H1 (cell line): ENCODE data around the gene AAK1. TPM values are rescaled to one million over a fixed set of nuclear protein-coding genes. Genes with fewer than 3 reads are reported as not detected.

Experiments used
- EZH2 ChIP-seq: fragments of 200-600 bp; sonication (generic); IDR thresholded peaks from 2 replicates; pipeline ENCODE4 v1.7.1; 2012; ENCODE audit warnings: low read depth, mild to moderate bottlenecking, moderate library complexity, low read length, inconsistent platforms; ENCODE audit not compliant: severe bottlenecking
- FOSL1 ChIP-seq: IDR thresholded peaks from 2 replicates; pipeline ENCODE4 v1.6.1; 2011; ENCODE audit warnings: mild to moderate bottlenecking, low read depth, low read length, moderate library complexity; ENCODE audit not compliant: insufficient read depth
- POLR2A ChIP-seq, 2 experiments: IDR thresholded peaks; 1 replicate in 1 of 2; 2 replicates in 1 of 2; pipeline ENCODE4 v1.6.1; 2011; ENCODE audit warnings: low read depth in 2 of 2, low read length in 2 of 2, mild to moderate bottlenecking in 2 of 2; ENCODE audit errors: control extremely low read depth in 1 of 2
- POLR2AphosphoS5 ChIP-seq: IDR thresholded peaks from 2 replicates; pipeline ENCODE4 v1.6.1; 2011; ENCODE audit warnings: low read depth, low read length
- RNF2 ChIP-seq: fragments of 200-900, 300-1000 bp; sonication (generic); IDR thresholded peaks from 2 replicates; pipeline ENCODE4 v1.7.1; 2016; ENCODE audit warnings: borderline replicate concordance, low read depth, mild to moderate bottlenecking, antibody characterized with exemption, low read length; ENCODE audit not compliant: poor library complexity, severe bottlenecking; ENCODE audit errors: missing control alignments
- SIX5 ChIP-seq: IDR thresholded peaks from 2 replicates; pipeline ENCODE4 v1.6.1; 2011; ENCODE audit warnings: mild to moderate bottlenecking, low read depth, low read length
- ZNF274 ChIP-seq: IDR thresholded peaks from 2 replicates; pipeline ENCODE4 v1.7.0; 2012; ENCODE audit warnings: low read length, borderline replicate concordance; ENCODE audit errors: extremely low read depth
- polyA plus RNA-seq, 7 experiments: library from polyadenylated mRNA; depleted of rRNA in 3 of 7; stranded (reverse) in 5 of 7; unstranded in 2 of 7; fragments of >200 nt in 5 of 7; fragments of 200-250 nt in 2 of 7; gene quantifications; 1 replicate in 5 of 7; 2 replicates in 1 of 7; 4 replicates in 1 of 7; pipeline versions ENCODE4 v1.2.1 to v1.2.3, GENCODE V29; 2011 to 2013; ENCODE audit warnings: missing spikeins in 2 of 7, mixed read lengths in 2 of 7
- total RNA-seq: library from RNA; stranded (reverse); fragmentation: NEBNext Ultra II Directional; extraction: Animal tissue kit (Norgen Biotek cat#: 25700); gene quantifications from 2 replicates; pipeline ENCODE4 v1.2.1, GENCODE V29; 2021
- TF ChIP-seq, protein P1 (sequence below): fragments of 300-600 bp; sonication (generic); IDR thresholded peaks from 2 replicates; pipeline ENCODE4 v1.7.1; 2012; ENCODE audit warnings: low read length, moderate library complexity, mild to moderate bottlenecking, inconsistent platforms; ENCODE audit not compliant: insufficient replicate concordance
- TF ChIP-seq, protein P2 (sequence below): IDR thresholded peaks from 2 replicates; pipeline ENCODE4 v1.6.1; 2012; ENCODE audit warnings: inconsistent platforms
- TF ChIP-seq, protein P3 (sequence below): IDR thresholded peaks from 2 replicates; pipeline ENCODE4 v1.6.1; 2011; ENCODE audit warnings: low read depth, mild to moderate bottlenecking, low read length; ENCODE audit not compliant: insufficient read depth

The AAK1 gene
- total and polyA plus RNA-seq, 2 of the 8 experiments (the other 6 are each of a cell fraction or from before 2014, with no cell fraction given), result 10.0 to 40.5 TPM

DNA sequence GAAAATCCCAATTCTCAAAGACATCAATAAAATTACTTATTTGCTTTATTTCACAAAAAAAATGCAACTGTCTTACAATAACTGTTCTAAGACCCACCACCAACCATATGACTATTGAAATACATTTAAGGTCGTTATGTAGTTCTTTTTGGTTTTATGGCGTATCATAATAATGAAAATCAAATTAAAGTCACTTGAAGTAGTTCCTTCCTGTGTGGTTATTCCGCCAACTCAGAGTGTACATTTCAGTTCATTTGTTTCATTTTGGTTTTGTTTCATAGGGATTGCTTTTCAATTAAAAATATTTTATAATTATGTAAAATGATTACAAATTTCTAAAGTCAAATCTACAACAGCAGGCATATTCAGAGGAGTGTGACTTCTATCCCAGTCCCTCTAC, 45.9 kb upstream of the AAK1 start (continued):
- TF ChIP-seq, protein P1, sequence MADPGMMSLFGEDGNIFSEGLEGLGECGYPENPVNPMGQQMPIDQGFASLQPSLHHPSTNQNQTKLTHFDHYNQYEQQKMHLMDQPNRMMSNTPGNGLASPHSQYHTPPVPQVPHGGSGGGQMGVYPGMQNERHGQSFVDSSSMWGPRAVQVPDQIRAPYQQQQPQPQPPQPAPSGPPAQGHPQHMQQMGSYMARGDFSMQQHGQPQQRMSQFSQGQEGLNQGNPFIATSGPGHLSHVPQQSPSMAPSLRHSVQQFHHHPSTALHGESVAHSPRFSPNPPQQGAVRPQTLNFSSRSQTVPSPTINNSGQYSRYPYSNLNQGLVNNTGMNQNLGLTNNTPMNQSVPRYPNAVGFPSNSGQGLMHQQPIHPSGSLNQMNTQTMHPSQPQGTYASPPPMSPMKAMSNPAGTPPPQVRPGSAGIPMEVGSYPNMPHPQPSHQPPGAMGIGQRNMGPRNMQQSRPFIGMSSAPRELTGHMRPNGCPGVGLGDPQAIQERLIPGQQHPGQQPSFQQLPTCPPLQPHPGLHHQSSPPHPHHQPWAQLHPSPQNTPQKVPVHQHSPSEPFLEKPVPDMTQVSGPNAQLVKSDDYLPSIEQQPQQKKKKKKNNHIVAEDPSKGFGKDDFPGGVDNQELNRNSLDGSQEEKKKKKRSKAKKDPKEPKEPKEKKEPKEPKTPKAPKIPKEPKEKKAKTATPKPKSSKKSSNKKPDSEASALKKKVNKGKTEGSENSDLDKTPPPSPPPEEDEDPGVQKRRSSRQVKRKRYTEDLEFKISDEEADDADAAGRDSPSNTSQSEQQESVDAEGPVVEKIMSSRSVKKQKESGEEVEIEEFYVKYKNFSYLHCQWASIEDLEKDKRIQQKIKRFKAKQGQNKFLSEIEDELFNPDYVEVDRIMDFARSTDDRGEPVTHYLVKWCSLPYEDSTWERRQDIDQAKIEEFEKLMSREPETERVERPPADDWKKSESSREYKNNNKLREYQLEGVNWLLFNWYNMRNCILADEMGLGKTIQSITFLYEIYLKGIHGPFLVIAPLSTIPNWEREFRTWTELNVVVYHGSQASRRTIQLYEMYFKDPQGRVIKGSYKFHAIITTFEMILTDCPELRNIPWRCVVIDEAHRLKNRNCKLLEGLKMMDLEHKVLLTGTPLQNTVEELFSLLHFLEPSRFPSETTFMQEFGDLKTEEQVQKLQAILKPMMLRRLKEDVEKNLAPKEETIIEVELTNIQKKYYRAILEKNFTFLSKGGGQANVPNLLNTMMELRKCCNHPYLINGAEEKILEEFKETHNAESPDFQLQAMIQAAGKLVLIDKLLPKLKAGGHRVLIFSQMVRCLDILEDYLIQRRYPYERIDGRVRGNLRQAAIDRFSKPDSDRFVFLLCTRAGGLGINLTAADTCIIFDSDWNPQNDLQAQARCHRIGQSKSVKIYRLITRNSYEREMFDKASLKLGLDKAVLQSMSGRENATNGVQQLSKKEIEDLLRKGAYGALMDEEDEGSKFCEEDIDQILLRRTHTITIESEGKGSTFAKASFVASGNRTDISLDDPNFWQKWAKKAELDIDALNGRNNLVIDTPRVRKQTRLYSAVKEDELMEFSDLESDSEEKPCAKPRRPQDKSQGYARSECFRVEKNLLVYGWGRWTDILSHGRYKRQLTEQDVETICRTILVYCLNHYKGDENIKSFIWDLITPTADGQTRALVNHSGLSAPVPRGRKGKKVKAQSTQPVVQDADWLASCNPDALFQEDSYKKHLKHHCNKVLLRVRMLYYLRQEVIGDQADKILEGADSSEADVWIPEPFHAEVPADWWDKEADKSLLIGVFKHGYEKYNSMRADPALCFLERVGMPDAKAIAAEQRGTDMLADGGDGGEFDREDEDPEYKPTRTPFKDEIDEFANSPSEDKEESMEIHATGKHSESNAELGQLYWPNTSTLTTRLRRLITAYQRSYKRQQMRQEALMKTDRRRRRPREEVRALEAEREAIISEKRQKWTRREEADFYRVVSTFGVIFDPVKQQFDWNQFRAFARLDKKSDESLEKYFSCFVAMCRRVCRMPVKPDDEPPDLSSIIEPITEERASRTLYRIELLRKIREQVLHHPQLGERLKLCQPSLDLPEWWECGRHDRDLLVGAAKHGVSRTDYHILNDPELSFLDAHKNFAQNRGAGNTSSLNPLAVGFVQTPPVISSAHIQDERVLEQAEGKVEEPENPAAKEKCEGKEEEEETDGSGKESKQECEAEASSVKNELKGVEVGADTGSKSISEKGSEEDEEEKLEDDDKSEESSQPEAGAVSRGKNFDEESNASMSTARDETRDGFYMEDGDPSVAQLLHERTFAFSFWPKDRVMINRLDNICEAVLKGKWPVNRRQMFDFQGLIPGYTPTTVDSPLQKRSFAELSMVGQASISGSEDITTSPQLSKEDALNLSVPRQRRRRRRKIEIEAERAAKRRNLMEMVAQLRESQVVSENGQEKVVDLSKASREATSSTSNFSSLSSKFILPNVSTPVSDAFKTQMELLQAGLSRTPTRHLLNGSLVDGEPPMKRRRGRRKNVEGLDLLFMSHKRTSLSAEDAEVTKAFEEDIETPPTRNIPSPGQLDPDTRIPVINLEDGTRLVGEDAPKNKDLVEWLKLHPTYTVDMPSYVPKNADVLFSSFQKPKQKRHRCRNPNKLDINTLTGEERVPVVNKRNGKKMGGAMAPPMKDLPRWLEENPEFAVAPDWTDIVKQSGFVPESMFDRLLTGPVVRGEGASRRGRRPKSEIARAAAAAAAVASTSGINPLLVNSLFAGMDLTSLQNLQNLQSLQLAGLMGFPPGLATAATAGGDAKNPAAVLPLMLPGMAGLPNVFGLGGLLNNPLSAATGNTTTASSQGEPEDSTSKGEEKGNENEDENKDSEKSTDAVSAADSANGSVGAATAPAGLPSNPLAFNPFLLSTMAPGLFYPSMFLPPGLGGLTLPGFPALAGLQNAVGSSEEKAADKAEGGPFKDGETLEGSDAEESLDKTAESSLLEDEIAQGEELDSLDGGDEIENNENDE, result no peak
- TF ChIP-seq RNF2, result no peak
- TF ChIP-seq, protein P2, sequence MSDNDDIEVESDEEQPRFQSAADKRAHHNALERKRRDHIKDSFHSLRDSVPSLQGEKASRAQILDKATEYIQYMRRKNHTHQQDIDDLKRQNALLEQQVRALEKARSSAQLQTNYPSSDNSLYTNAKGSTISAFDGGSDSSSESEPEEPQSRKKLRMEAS, result no peak
- TF ChIP-seq SIX5, result no peak
- no peak for TF ChIP-seq POLR2AphosphoS5
- no peak for TF ChIP-seq EZH2
- no peak for TF ChIP-seq ZNF274
- TF ChIP-seq, protein P3, sequence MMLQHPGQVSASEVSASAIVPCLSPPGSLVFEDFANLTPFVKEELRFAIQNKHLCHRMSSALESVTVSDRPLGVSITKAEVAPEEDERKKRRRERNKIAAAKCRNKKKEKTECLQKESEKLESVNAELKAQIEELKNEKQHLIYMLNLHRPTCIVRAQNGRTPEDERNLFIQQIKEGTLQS, result no peak
- no peak for TF ChIP-seq FOSL1
- TF ChIP-seq POLR2A (IDR thresholded peaks at IDR 0.05; ENCODE audit: control extremely low read depth in 1 of 2, low read depth in 2 of 2, low read length in 2 of 2), result no peak
